ENCODE data around the gene PHIP.
A peak's percentile ranks its signal among the peaks of the same experiment; 100 is the strongest.

The PHIP gene

GRCh38 chr6:79077715-79078074 is 359 bp downstream of the PHIP start:
- TF ChIP-seq CTCF (IDR thresholded peaks at IDR 0.05; ENCODE audit: low read depth, low read length), result no peak
- DNase-seq (ENCODE audit: extremely low read depth, low read depth), result no peak

- TF ChIP-seq CTCF (IDR thresholded peaks at IDR 0.05; ENCODE audit: low read depth, low read length), result no peak; the same call in 1 of the 2 replicates
- DNase-seq (ENCODE audit: extremely low read depth, low read depth), result peak; percentile 86
Observed at GRCh38 chr6:79076782-79077641, 1.0 kb downstream of the PHIP start.

- TF ChIP-seq CTCF (IDR thresholded peaks at IDR 0.05; ENCODE audit: low read depth, low read length), result no peak
- DNase-seq (ENCODE audit: extremely low read depth, low read depth), result no peak
Observed at GRCh38 chr6:79076160-79076559, 1.9 kb downstream of the PHIP start.

GRCh38 chr6:79073888-79074287 is 4.2 kb downstream of the PHIP start:
- no peak for TF ChIP-seq CTCF (IDR thresholded peaks at IDR 0.05; ENCODE audit: low read depth, low read length)
- DNase-seq (ENCODE audit: extremely low read depth, low read depth), result no peak

GRCh38 chr6:79072640-79073181 is 5.3 kb downstream of the PHIP start:
- no peak for DNase-seq (ENCODE audit: extremely low read depth, low read depth)
- TF ChIP-seq CTCF (IDR thresholded peaks at IDR 0.05; ENCODE audit: low read depth, low read length), result no peak

GRCh38 chr6:79071547-79071946 is 6.5 kb downstream of the PHIP start:
- no peak for TF ChIP-seq CTCF (IDR thresholded peaks at IDR 0.05; ENCODE audit: low read depth, low read length)

GRCh38 chr6:79070206-79070825 is 7.7 kb downstream of the PHIP start:
- no peak for DNase-seq (ENCODE audit: extremely low read depth, low read depth)
- TF ChIP-seq CTCF (IDR thresholded peaks at IDR 0.05; ENCODE audit: low read depth, low read length), result no peak

More at GRCh38 chr6:79071547-79071946, 6.5 kb downstream of the PHIP start:
- no peak for DNase-seq (ENCODE audit: extremely low read depth, low read depth)
